NK-92 treated with Interleukin-12 subunit alpha and Interleukin-12 subunit beta, amount 100 ng/mL, for 24 hours (cell line): ENCODE data around the gene C2CD2.

Experiments
- DNase-seq: peaks from one replicate; lab custom pipeline; 2025; lab: John Stamatoyannopoulos, UW

C2CD2 gene

DNA sequence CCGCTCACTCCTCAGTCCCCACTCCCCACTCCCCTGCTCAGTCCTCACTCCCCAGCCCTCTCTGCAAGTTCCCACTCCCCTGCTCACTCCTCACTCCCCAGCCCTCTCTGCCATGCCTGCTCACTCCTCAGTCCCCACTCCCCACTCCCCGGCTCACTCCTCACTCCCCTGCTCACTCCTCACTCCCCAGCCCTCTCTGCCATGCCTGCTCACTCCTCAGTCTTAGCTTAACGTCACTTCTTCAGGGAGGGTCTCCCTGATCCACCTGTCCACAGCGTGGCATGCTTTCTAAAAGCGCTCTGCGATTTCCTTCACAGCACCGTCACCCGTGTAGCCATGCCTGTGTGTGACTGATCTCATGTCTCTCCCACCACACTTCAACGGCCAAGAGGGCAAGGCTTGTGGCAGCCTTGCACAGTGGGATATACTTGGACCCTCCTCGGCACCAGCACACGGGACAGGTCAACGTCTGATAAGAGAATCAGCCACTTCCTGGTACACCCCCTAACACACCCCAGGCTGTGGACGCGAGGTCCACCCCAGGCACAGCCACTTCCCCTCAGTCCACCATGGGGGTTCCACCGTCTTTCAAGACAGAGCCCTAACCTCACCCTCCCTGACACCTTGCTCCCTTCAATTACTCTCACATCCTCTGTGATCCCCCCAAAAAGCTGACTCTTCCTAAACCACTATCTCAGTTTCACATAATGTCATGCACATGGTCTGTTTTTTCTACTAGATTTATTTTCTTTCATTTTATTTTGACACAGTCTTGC lies 88.6 kb downstream of the C2CD2 start:
- DNase-seq: no peak

DNA sequence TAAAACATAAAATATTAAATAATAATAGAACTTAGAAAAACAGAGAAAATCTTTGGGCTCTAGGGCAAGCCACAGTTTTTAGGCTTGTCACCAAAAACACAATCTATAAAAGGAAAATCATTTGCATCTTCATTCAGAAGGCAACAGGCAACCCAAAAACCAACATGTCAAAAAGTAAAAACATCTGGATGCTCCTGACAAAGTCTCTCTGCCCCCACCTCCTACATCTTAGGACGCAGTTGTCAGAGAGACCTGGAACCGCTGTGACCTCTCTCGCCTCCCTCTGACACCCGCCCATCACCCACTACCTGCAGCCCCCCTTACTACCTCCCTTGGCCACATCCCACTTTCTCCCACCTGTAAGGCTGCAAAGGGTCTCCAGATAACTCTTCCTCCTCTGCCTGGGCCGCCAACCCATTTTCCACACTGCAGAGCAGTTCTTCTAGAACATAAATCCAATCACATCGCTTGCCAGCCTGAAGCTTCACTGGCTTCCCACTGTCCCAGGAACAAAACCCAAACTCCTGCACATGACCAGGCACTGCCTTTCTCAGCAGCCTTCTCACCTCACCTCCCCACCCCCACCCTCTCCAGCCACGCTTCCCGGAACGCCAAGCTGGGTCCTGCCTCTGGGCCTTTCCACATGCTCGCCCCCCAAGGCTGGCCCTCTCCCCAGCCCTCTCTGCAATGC lies 89.4 kb downstream of the C2CD2 start:
- DNase-seq: no peak

DNA sequence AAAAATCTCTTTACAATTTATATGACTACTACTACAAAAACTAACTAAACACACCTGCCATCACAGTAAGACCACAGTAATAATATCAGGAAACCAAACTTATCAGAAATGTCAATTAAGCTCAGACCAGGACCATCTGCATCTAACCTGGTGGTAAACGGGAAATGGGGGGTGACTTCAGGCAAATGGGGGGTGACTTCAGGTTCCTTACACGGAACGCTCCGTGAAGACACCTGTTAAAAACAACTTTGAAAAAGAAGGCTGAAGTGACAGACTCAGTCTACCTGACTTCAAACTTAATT lies 90.4 kb downstream of the C2CD2 start:
- DNase-seq: no peak

DNA sequence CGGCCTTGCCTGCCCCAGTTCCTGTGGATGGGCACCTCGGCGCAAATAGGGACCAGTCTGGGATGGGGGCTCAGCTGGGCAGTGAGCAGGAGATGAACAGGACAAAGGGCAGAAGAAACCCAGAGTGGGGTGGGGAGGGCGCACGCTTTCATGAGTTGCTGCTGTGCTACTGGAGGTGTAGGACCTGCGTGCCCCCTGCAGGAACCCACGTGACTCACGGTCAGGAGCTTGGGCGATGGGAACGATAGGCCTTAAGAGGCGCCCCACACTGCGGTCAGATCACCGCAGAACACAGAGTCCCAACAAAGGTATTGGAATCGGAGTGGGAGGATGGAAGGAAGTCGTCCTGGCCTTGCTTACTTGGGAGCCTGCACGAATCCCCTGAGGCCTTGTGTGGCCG lies 91.8 kb downstream of the C2CD2 start:
- DNase-seq: no peak

- no peak for DNase-seq
These were observed 92.6 kb downstream of the C2CD2 start for GRCh38 chr21:41861255-41861654.

DNA sequence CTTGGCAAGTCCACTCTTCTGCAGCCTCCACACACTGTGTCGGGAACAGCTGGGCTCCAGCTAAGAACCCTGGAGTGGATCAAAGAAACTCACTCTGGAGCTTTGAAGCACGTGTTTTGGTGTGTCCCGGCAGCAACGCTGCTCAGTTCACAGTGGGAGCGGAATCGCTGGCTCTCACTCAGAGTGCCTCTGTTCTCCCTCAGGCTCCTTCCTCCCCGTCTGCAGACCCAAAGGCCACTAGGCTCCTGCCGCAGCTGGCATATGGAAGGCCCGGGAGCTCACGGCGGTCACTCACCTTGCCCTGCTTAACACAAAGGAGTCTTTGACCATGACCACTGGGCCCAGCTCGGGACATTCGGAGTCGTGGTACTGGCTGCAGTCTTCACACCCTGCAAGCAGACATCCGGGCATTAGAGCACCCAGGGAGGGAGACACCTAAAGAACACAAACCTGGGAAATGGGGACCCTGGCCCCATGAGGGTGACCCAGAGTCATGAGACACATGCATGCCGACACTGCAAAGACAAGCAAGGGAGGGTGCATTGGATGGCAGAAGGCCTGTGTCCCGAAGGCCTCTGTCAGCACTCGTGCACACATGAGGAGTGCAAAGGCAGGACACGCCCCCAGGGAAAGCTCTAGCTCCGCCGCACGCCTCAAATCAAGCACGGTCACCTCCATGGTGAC lies 94.4 kb downstream of the C2CD2 start:
- no peak for DNase-seq

DNA sequence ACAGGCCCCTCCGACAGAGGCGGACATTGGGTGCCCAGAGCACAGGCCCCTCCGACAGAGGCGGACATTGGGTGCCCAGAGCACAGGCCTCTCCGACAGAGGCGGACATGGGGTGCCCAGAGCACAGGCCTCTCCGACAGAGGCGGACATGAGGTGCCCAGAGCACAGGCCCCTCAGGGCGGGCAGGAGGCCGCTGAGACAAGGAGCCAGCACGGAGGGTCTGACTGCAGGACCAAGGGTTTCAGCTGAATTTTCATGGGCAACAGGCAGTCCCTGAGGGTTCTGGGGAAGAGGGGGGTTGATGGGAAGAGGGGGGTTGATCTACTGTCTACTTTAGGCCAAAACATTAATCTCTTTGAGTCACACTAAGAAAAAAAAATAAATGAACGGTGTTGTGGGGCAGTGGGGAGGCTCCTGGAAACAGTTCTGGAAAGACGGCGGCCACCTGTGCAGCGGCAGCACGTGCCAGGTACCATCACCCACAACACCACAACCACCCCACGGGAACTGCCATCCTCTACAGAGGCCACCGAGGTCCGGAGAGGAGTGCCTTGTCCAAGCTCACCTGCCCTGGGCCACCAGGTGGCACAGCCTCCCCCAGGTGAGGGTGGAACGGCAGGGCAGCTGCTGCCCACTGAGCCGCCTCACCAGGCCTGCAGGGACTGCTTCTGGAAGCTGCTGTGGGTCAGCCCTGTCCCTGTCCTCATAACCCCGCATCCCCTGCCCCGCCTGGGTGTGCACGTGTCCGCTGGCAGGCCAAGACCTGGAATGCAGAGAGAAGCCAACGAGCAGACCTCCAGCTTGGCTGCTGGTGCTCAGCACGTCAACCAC lies 95.1 kb downstream of the C2CD2 start:
- DNase-seq: no peak

DNA sequence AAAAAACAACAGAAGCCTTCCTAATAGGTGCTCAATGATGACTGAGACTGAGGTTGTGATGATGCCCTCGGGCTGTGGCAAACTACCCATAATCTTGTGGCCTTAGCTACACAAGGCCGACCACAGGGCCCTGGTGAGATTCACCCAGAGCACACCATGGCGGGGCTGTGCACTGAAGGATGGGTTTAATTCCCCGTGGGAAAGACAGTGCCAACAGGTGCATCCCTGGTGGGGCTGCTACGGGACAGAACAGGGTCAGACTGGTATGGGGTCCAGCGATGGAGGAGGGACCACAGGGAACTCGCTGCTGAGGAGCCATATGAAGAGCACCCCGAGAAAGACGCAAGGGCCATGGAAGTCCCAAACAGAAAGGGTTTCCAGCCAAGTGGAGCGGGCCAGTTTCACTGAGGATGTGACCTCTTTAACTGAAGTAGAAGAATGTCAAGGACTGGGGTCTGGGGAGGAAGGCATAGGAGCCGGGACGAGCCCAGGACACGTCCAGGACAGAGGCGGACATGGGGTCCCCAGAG lies 96.0 kb downstream of the C2CD2 start:
- DNase-seq: no peak

DNA sequence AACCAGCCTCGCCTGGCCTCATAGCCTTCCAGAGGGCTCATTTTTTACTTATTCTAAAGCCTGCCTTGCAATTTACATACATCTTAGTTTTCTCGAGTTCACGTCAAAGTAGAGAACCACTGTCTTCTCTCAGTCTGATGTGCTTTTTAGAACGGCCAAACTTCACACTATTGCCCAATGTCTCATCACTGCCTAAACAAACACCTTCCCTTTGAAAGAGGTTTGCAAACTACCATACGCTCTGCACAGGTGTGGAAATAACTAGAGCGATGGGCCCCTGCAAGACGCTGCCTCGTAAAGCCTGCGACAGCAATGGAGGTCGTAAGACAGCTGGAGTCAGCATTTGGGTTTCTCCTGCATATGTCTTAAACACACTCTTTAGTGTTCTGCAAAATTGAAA lies 97.2 kb downstream of the C2CD2 start:
- no peak for DNase-seq

GRCh38 chr21:41854426-41854995 lies 99.3 kb downstream of the C2CD2 start:
- DNase-seq: no peak

GRCh38 chr21:41852929-41853320 lies 100.9 kb downstream of the C2CD2 start:
- DNase-seq: no peak

GRCh38 chr21:41852151-41852928 lies 101.5 kb downstream of the C2CD2 start:
- DNase-seq: no peak

DNA sequence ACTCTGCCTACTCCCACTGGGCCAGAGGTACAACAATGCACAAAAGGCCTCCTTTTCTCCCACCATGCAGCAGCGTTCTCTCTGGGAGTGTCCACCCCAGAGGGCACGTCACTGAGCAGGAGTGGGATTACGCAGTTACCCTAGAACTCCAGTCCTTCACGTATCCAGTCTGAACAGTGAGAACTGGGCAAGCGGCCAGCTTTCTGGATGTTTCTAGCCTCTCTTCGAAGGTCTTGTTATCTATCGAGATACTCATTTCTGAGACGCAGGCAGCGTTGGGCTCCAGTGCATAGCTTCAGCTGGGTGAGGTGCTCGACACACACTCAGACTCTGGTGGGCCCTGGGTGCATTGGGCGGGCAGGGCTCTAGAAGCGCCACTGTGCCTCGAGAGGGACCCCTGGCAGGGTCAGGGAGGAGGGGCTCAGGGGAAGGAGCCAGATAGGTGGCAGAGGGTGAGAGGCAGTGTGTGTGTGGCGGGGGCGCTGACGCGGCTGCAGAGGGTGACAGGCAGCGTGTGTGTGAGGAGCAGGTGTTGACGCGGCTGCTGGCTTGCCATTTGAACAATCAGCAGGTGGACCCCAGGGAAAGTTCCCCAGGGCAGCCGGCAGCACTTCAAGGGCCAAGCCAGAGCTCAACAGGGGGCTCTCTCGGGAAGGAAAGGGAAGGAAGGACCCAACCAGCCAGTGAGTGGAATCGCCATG lies 102.6 kb downstream of the C2CD2 start:
- DNase-seq: no peak

- no peak for DNase-seq
These were observed 103.7 kb downstream of the C2CD2 start for GRCh38 chr21:41850085-41850484.

GRCh38 chr21:41848958-41849580 lies 104.7 kb downstream of the C2CD2 start:
- DNase-seq: no peak

DNA sequence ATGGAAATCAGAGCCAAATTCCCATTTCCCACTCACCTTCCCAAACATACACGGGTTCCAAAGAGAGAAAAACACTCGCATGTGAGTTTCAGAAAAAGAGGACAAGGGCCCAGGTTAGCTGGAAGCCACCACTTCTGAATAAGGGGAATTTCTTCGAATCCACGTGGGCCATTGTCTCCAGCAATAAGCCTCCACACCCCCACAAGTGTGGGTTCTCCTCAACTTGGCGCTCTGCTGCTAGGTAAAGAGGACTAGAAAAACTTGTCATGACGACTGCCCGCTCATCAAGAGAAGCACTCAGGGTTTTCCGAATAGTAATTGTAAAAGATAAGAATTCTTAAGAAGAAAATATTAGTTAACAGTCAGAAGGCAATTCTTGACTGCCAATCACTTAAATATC lies 105.3 kb downstream of the C2CD2 start:
- no peak for DNase-seq

- no peak for DNase-seq
These were observed 106.6 kb downstream of the C2CD2 start for GRCh38 chr21:41847066-41847804.

- DNase-seq: no peak
These were observed 107.3 kb downstream of the C2CD2 start for GRCh38 chr21:41846536-41846935.

DNA sequence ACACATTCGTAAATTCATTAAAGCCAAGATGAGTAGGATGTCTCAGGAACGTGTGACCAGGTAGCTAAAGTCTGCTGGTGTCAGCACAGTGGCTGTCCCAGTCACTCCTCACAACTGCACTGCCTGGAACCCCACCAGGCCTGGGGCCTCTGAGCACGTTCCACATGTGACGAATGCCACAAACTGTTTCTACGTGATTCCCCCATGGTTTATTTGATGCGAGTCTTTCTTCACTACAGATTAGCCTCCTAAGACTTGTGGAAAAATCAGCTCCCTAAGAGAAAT lies 107.8 kb downstream of the C2CD2 start:
- no peak for DNase-seq
